Measurements from ENCODE around the gene PDE2A.

PDE2A gene

DNA sequence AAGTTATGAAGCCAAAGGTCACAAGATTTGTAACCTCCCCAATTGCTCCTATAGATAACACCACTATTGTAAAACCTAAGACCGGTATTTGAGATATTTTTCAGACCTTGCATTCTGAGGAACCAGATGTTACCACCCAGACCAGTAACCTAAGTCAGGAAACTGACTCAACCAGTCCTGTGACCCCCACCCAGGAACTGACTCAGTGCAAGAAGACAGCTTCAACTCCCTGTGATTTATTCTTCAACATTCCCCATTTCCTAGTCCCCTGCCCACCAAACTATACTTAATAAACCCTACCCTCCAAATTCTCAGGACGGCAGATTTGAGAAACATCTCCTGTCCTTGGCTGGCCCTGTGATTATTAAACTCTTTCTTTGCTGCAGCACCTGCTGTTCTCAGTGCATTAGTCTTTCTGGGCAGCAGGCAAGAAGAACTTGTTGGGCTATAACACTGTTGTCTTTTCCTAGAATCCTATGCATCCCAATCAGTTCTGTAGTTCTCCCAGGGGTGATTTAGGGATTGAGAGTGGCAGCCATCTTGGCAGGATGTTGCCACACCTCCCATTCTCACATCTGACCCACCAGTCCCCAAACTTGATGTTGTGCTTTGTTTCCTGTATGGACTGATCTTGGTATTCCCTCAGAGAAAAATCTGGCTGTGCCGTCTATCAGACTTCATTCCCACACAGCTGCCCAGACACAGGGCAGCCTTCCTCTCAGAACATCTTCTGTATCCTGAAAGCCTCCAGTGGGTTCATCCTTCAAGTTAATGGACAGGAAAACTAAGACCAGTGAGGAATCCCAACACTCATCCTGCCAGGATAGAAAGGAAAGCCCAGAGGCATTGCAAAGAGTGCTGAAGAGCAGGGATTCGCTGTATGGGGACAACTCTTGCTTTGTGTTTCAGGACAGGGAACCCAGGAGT, 104.0 kb downstream of the PDE2A start:
- Histone ChIP-seq H2BK5ac (ENCODE audit: low read depth, low read length, poor library complexity) (peak overlapping the region; percentile 72), H3K18ac (ENCODE audit: low read length) (peak overlapping the region; percentile 51), H2AK5ac (ENCODE audit: low read length) (peak overlapping the region; percentile 21), H2AFZ (ENCODE audit: insufficient read depth, low read length, poor library complexity) (peak overlapping the region; percentile 52), H3K36me3 (ENCODE audit: control insufficient read depth in 1 of 2, insufficient read depth in 2 of 2, low read length in 2 of 2) (no peaks in the 10 kb centered on the region), H3K4me1 (ENCODE audit: control insufficient read depth in 1 of 2, insufficient read depth in 2 of 2, low read length in 2 of 2) (peaks cover 28 to 39% of the 10 kb centered on the region in 2 experiments), H3K79me1 (ENCODE audit: low read length) (peaks cover 13% of the 10 kb centered on the region), H4K8ac (ENCODE audit: low read depth, low read length) (peak overlapping the region; percentile 59), H3K14ac (ENCODE audit: low read length) (peak overlapping the region; percentile 41), H3K9me3 (ENCODE audit: insufficient read depth, low read depth, low read length) (no peaks in the 10 kb centered on the region), H3K23ac (ENCODE audit: low read length) (no peak overlapping the region), H4K91ac (ENCODE audit: low read depth, low read length) (peak overlapping the region; percentile 87), H3K79me2 (ENCODE audit: control insufficient read depth, insufficient read depth, low read length, poor library complexity) (no peaks in the 10 kb centered on the region), H3K4ac (ENCODE audit: low read depth, low read length) (peak overlapping the region; percentile 24), H2BK12ac (ENCODE audit: low read length) (peak overlapping the region; percentile 72), H4K12ac (ENCODE audit: low read depth, low read length) (no peak overlapping the region), H3K27ac (ENCODE audit: low read depth, low read length) (peak overlapping the region; percentile 46), H3K27me3 (ENCODE audit: insufficient read depth, low read length) (no peaks in the 10 kb centered on the region), H3K4me2 (ENCODE audit: low read length) (peak overlapping the region; percentile 23), H3K9ac (ENCODE audit: low read length) (no peak overlapping the region), H3K4me3 (ENCODE audit: low read depth, low read length) (no peak overlapping the region), H2BK120ac (ENCODE audit: insufficient read depth, low read length, poor library complexity) (peak overlapping the region; percentile 39)
- DNase-seq, result peak; percentile 59 to 93
- WGBS (ENCODE audit: extremely low coverage, insufficient coverage, insufficient read length), result no CpG with 5 or more reads among the region's 4 CpGs

- Histone ChIP-seq H3K9me3 (ENCODE audit: insufficient read depth, low read depth, low read length) (no peaks in the 10 kb centered on the region), H4K12ac (ENCODE audit: low read depth, low read length) (no peak overlapping the region), H2BK12ac (ENCODE audit: low read length) (peak overlapping the region; percentile 89), H4K8ac (ENCODE audit: low read depth, low read length) (peak overlapping the region; percentile 7), H2AK5ac (ENCODE audit: low read length) (peak overlapping the region; percentile 73), H3K27me3 (ENCODE audit: insufficient read depth, low read length) (no peaks in the 10 kb centered on the region), H2AFZ (ENCODE audit: insufficient read depth, low read length, poor library complexity) (no peak overlapping the region), H3K4me1 (ENCODE audit: control insufficient read depth in 1 of 2, insufficient read depth in 2 of 2, low read length in 2 of 2) (peaks cover 19 to 34% of the 10 kb centered on the region in 2 experiments), H3K36me3 (ENCODE audit: control insufficient read depth in 1 of 2, insufficient read depth in 2 of 2, low read length in 2 of 2) (no peaks in the 10 kb centered on the region), H3K4ac (ENCODE audit: low read depth, low read length) (no peak overlapping the region), H2BK120ac (ENCODE audit: insufficient read depth, low read length, poor library complexity) (peak overlapping the region; percentile 76), H3K79me2 (ENCODE audit: control insufficient read depth, insufficient read depth, low read length, poor library complexity) (no peaks in the 10 kb centered on the region), H3K14ac (ENCODE audit: low read length) (peak overlapping the region; percentile 44), H4K91ac (ENCODE audit: low read depth, low read length) (peak overlapping the region; percentile 81), H3K4me2 (ENCODE audit: low read length) (no peak overlapping the region), H2BK5ac (ENCODE audit: low read depth, low read length, poor library complexity) (no peak overlapping the region), H3K18ac (ENCODE audit: low read length) (no peak overlapping the region), H3K27ac (ENCODE audit: low read depth, low read length) (peak overlapping the region; percentile 10), H3K79me1 (ENCODE audit: low read length) (peaks cover 12% of the 10 kb centered on the region), H3K9ac (ENCODE audit: low read length) (no peak overlapping the region), H3K23ac (ENCODE audit: low read length) (no peak overlapping the region), H3K4me3 (ENCODE audit: low read depth, low read length) (no peak overlapping the region)
- DNase-seq, result peak; percentile 45 to 74
- no CpG with 5 or more reads among the region's 6 CpGs for WGBS (ENCODE audit: extremely low coverage, insufficient coverage, insufficient read length)
Observed at GRCh38 chr11:72568861-72569260, 105.4 kb downstream of the PDE2A start.

- no peak overlapping the region for H3K4me2 ChIP-seq (ENCODE audit: low read length)
- no peak overlapping the region for H4K8ac ChIP-seq (ENCODE audit: low read depth, low read length)
- no peaks in the 10 kb centered on the region for H3K27me3 ChIP-seq (ENCODE audit: insufficient read depth, low read length)
- no peak overlapping the region for H4K91ac ChIP-seq (ENCODE audit: low read depth, low read length)
- no CpG with 5 or more reads among the region's 3 CpGs for WGBS (ENCODE audit: extremely low coverage, insufficient coverage, insufficient read length)
- H3K4me3 ChIP-seq (ENCODE audit: low read depth, low read length), result no peak overlapping the region
- H2AFZ ChIP-seq (ENCODE audit: insufficient read depth, low read length, poor library complexity), result no peak overlapping the region
- H3K4ac ChIP-seq (ENCODE audit: low read depth, low read length), result no peak overlapping the region
- no peak overlapping the region for H3K14ac ChIP-seq (ENCODE audit: low read length)
- peaks cover 3% of the 10 kb centered on the region for H3K79me1 ChIP-seq (ENCODE audit: low read length)
- H3K36me3 ChIP-seq (ENCODE audit: control insufficient read depth in 1 of 2, insufficient read depth in 2 of 2, low read length in 2 of 2), result no peaks in the 10 kb centered on the region
- no peak overlapping the region for H3K18ac ChIP-seq (ENCODE audit: low read length)
- H3K27ac ChIP-seq (ENCODE audit: low read depth, low read length), result no peak overlapping the region
- H2BK5ac ChIP-seq (ENCODE audit: low read depth, low read length, poor library complexity), result no peak overlapping the region
- no peak overlapping the region for H2BK12ac ChIP-seq (ENCODE audit: low read length)
- H3K4me1 ChIP-seq (ENCODE audit: control insufficient read depth in 1 of 2, insufficient read depth in 2 of 2, low read length in 2 of 2), result peaks cover 8 to 17% of the 10 kb centered on the region in 2 experiments
- H3K9ac ChIP-seq (ENCODE audit: low read length), result no peak overlapping the region
- no peak for DNase-seq
- H2AK5ac ChIP-seq (ENCODE audit: low read length), result no peak overlapping the region
- no peak overlapping the region for H4K12ac ChIP-seq (ENCODE audit: low read depth, low read length)
- H2BK120ac ChIP-seq (ENCODE audit: insufficient read depth, low read length, poor library complexity), result peak overlapping the region; percentile 35
- no peaks in the 10 kb centered on the region for H3K9me3 ChIP-seq (ENCODE audit: insufficient read depth, low read depth, low read length)
- H3K23ac ChIP-seq (ENCODE audit: low read length), result no peak overlapping the region
- H3K79me2 ChIP-seq (ENCODE audit: control insufficient read depth, insufficient read depth, low read length, poor library complexity), result no peaks in the 10 kb centered on the region
Observed at GRCh38 chr11:72562431-72562830, 111.8 kb downstream of the PDE2A start.

- no peak overlapping the region for H3K14ac ChIP-seq (ENCODE audit: low read length)
- no peak overlapping the region for H3K4me2 ChIP-seq (ENCODE audit: low read length)
- H3K4me1 ChIP-seq (ENCODE audit: control insufficient read depth in 1 of 2, insufficient read depth in 2 of 2, low read length in 2 of 2), result peaks cover 8 to 17% of the 10 kb centered on the region in 2 experiments
- no peak overlapping the region for H3K4ac ChIP-seq (ENCODE audit: low read depth, low read length)
- H2BK12ac ChIP-seq (ENCODE audit: low read length), result peak overlapping the region; percentile 10
- no peak overlapping the region for H3K4me3 ChIP-seq (ENCODE audit: low read depth, low read length)
- no peak overlapping the region for H4K8ac ChIP-seq (ENCODE audit: low read depth, low read length)
- no peaks in the 10 kb centered on the region for H3K79me2 ChIP-seq (ENCODE audit: control insufficient read depth, insufficient read depth, low read length, poor library complexity)
- no peak overlapping the region for H4K91ac ChIP-seq (ENCODE audit: low read depth, low read length)
- no peak overlapping the region for H3K18ac ChIP-seq (ENCODE audit: low read length)
- peak overlapping the region; percentile 24 for H2AK5ac ChIP-seq (ENCODE audit: low read length)
- H3K9ac ChIP-seq (ENCODE audit: low read length), result no peak overlapping the region
- H3K23ac ChIP-seq (ENCODE audit: low read length), result no peak overlapping the region
- H3K9me3 ChIP-seq (ENCODE audit: insufficient read depth, low read depth, low read length), result no peaks in the 10 kb centered on the region
- H2BK120ac ChIP-seq (ENCODE audit: insufficient read depth, low read length, poor library complexity), result peak overlapping the region; percentile 35
- H3K27ac ChIP-seq (ENCODE audit: low read depth, low read length), result no peak overlapping the region
- H3K27me3 ChIP-seq (ENCODE audit: insufficient read depth, low read length), result no peaks in the 10 kb centered on the region
- H4K12ac ChIP-seq (ENCODE audit: low read depth, low read length), result no peak overlapping the region
- H3K36me3 ChIP-seq (ENCODE audit: control insufficient read depth in 1 of 2, insufficient read depth in 2 of 2, low read length in 2 of 2), result no peaks in the 10 kb centered on the region
- H2AFZ ChIP-seq (ENCODE audit: insufficient read depth, low read length, poor library complexity), result no peak overlapping the region
- peaks cover 3% of the 10 kb centered on the region for H3K79me1 ChIP-seq (ENCODE audit: low read length)
- WGBS (ENCODE audit: extremely low coverage, insufficient coverage, insufficient read length), result no CpG with 5 or more reads among the region's 4 CpGs
- H2BK5ac ChIP-seq (ENCODE audit: low read depth, low read length, poor library complexity), result no peak overlapping the region
- no peak for DNase-seq
Observed at GRCh38 chr11:72561856-72562255, 112.4 kb downstream of the PDE2A start.
